ENCODE data around the gene RFX7.

The RFX7 gene

DNA sequence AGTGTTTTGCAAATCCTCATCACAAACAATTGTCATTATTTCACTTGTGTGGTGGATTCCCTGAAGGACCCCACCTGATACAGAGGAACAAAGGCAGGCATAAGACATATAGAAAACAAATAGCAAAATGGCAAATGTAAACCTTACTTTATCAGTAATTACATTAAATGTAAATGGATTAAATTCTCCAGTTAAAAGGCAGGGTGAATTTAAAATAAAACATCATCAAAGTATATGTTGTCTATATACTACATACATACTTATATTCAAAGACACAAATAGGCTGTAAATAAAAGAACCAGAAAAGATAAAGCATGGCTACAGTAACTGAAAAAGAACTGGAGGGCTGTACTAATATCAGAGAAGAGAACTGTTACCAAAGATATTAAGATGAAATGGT is 117.3 kb downstream of the RFX7 start:
- DNase-seq (ENCODE audit: low read depth): no peak

DNA sequence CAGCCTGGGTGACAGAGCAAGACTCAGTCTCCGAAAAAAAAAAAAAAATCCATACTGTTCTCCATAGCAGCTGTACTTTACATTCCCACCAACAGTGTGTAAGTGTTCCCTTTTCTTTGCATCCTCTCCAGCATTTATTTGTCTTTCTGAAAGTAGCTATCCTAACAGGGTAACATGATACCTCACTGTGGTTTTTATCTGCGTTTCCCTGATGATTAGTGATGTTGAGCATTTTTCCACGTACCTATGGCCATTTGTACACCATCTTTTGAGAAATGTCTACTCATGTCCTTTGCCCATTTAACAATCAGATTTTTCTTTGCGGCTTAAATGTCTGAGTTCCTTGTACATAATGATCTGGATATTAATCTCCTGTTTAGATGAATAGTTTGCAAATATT is 119.3 kb downstream of the RFX7 start:
- no peak for DNase-seq (ENCODE audit: low read depth)

DNA sequence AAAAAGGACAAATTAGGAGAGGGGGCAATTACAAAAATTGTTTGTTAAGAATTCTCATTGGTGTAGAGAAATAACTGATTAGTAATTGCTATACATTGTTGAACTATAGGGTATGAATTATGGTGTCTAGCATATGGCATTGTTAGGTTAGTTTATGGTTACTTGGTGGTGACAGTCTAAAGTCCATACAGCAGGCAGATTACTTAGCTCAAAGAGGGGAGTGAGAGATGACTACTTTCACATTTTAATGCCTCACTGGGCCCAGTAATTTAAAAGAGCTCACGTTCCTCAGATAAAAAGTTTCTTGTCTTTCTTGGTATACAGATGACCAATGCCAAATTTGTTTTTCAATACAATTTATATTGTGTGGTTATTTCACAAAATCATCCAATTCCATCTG is 137.8 kb downstream of the RFX7 start:
- DNase-seq (ENCODE audit: low read depth): no peak

DNA sequence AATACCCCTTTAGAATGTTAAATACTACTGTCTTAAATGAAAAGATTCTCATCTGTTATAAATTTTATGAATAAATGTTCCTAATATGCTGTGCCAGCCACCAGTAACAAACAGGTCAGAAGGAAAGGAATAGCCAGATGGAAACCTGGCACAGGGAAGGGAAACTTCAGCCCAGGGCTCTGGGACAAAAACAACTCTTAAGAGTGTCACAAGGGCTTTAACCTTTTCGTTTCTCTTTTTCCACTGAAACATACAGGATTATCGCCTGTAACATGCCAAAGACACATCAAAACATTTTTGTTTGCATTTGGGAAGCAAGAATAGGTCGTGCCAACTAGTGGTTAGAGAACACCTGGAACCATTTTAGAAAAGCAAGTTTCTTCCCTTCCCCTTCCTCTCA is 141.2 kb downstream of the RFX7 start:
- DNase-seq (ENCODE audit: low read depth): no peak

DNA sequence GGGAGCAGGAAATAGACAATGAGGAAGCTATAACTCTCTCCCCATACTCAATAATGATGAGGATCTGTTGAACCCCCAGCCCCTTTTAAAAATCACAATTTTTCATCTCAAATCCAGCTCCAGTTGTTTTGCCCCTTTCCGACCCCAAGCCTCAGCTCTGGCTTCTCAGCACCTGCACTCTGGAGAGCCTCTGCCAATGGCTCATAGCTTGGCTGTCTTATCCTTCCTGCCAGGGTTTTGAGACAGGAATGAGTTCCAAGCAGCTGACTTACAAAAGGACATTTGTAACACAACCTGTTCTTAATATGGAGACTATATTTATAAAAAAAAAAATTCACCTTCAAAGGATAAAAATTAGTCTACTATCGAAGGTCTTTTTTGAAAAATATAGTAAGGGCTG is 144.4 kb downstream of the RFX7 start:
- DNase-seq (ENCODE audit: low read depth): no peak

DNA sequence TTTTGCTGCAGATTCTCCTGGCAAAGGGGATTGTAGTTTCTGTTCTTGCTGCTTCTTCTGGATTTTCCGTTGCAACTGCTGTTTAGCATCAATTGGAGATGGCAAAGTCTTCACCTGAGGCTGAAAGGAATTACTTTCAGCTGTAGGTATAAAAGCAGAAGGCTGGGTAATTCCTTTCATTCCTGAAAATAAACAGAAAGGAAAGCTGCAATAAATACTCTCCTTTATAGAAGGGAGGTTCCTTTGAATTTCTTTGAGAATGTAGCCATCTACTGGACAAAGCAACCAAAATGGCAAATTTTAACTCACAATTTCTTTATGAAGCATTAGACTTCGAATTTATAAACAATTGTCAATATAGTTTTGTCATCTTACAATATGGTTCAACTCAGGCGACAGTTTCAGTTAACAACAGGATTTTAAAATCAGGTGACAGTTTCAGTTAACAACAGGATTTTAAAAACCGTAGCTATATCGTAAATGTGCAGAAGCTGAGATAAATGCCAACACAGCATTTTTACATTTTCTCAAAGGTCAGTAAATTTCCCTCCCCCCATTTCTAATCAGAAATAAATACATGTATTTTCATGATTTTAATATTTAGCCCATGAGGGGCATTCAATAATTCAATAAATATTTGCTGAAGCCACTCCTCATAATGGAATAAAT is 145.3 kb downstream of the RFX7 start:
- no peak for DNase-seq (ENCODE audit: low read depth)

DNA sequence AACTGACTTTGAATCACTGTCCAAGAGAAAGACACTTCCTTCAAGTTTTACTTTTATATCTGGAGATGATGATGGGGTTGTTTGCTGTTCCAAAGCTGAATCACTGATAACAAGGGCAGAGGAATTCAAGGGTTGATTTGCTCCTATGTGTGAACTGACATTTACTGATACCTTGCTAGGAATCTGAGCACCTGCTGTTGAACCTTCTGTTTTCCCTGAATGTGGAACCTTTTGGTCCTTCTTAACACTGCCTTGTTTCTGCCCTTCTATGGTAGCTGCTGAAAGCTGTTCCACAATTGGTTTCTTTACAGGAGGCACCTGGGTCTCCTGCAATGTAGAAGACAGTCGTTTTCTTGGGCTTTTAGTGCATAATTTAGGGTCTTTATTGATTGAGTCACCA is 148.3 kb downstream of the RFX7 start:
- DNase-seq (ENCODE audit: low read depth): no peak

DNA sequence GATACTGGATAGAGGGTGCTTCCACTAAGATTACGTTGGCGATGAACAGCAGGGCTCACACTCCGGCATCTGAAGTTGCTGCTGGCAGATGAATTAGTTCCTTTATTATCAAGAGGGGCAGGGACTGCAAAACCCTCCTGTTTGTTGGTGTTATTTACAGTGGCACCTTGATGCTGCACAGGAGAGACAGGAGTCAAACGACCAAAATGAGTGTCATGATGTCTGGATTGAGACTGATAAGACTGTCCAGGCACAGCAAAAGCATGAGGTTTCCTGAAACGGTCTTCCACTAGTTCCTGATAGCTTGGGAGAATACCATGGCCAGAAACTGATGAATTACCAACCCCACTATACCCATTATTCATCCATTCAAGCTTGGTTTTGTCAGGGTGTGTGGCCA is 149.5 kb downstream of the RFX7 start:
- DNase-seq (ENCODE audit: low read depth): no peak

DNA sequence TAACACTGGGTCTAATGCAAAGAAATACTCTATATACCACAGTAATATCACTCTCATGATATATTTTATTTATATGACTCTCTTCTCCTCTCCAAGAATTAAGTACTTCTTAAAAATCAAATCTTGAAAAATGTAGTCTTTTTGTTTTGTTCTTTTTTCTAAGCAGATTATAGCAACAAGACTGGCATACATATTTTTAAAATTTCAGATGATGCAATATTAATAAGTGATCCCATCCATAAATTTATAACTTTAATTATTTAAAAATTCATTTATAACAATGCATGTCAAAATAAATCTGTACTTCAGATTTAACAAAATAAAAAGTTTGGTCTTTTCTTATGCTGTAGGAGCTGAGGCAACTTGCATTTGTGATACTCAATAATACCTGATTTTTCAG is 155.3 kb downstream of the RFX7 start:
- DNase-seq (ENCODE audit: low read depth): no peak

DNA sequence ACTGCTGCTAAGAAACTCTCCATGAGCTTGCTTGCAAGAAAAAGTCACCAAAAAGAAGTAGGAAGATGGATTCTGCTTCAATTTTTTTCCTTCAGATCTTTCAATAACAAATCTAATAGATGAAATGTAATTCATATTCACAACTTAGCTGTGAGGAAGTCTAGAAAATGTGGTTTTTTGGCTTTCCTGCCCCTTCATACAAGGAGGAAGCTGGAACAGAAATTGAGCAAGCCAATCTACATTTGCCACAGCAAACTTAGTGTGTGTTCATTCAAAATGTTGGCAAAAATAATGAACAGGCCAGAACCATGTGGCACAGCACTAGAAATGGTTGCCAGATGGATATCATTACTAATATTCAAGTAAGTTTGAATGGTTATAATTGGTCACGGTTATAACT is 157.1 kb downstream of the RFX7 start:
- no peak for DNase-seq (ENCODE audit: low read depth)

DNA sequence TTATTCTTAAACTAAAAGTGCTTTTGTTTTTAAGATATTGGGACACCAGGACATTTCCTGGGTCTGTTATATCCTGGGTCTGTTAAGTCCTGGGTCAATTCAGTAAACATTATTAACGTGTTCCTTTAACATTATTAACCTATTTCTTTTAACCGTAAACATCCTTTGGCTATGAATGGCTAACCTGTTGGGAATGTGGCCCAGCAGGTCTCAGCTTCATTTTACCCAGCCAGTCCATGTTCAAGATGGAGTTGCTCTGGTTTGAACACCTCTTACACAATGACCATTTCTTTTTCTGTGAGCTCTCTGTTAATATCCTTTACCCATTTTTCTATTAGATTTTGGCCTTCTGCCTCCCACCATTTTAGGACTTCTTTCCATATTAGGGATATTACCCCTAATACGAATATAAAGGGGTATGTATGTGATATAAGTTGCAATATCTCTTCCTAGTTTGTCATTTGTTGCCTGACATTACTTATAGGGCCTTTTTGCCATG is 161.4 kb downstream of the RFX7 start:
- DNase-seq (ENCODE audit: low read depth): no peak

DNA sequence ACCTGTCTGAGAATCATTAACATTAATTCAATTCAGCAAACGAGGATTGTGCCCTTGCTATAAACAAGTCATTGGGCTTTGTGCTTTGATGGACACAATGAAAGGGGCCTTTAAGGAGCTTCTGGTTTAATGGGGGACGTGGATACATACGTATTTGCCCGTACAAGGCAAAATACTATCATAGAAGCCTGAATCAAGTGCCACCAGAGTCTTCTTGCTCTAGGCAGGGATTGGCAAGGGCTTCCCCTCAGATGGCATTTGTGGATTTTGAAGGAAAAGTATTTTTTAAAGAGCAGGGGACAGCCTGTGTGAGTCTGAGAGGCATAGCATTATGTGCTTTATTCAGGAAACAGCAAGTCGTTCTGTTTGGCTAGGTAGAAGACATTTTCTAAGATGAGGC is 166.6 kb downstream of the RFX7 start:
- no peak for DNase-seq (ENCODE audit: low read depth)

DNA sequence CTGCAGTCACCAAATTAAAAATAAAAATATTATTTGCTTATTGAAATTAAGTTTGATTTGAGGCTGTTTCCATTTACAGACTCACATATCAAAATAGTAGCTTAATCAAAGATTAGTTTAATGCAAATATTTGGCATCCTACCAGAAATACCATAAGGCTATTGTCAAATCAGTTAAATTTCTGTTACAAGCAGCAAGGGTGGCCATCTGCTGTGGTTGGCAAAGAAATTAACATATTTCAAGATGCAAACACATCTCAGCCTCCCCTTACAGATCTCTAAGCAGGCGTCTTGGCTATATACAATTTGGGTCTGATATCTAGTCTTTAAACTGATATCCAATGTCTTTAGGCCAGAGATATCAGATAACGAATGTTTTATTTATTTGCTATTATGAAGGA is 167.0 kb downstream of the RFX7 start:
- DNase-seq (ENCODE audit: low read depth): no peak

DNA sequence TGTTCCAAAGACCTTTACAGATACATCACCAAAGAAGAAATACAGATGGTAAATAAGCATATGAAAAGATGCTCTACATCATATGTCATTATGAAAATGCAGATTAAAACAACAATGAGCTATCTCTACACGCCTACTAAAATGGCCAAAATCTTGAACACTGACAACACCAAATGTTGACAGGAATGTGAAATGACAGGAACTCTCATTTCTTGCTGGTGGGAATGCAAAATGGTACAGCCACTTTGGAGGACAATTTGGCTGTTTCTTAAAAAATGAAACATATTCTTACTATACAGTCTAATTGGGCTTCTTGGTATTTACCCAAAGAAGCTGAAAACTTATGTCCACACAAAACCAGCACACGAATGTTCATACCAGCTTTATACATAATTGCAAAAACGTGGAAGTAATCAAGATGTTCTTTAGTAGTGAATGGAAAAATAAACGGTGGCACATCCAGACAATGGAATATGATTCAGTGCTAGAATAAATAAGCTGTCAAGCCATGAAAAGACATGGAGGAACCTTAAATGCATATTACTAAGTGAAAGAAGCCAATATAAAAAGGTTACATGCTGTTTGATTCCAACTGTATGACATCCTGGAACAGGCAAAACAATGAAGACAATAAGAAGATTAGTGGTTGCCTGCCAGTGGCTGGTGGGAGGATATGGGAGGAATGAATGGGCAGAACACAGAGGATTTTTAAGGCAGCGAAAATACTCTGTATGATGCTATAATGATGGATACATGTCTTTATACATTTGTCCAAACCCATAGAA is 169.0 kb downstream of the RFX7 start:
- no peak for DNase-seq (ENCODE audit: low read depth)

DNA sequence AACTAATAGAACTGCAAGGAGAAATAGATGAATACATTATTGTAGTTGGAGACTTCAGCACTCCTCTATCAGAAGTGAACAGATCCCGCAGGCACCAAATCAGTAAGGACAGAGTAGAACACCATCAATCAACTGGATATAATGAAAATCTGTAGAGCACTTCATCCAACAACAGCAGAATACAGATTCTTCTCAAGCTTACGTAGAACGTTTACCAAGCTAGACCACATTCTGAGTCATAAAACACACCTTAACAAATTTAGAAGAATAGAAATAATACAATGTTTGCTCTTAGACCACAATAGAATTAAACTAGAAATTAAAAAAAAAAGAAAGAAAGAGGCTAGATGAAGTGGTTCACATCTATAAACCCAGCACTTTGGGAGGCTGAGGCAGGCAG is 179.5 kb downstream of the RFX7 start:
- no peak for DNase-seq (ENCODE audit: low read depth)

DNA sequence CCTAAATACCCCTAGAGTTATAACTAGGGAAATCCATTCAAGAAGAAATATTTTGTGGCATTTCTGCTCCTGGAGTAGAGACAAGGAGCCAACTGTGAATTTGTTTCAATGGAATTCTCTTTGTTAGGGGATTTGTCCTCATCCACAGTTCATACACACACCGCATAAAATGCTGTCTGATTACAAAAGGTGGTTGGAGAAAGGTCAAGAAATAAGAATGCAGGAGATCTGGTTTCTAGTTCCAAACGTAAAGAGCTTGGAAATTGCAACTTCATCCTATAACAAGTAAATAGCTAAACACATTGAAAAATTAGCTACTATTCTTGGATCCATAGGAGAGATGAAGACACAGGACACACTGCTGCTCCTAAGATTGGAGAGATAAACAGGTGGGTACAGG is 184.0 kb downstream of the RFX7 start:
- no peak for DNase-seq (ENCODE audit: low read depth)

DNA sequence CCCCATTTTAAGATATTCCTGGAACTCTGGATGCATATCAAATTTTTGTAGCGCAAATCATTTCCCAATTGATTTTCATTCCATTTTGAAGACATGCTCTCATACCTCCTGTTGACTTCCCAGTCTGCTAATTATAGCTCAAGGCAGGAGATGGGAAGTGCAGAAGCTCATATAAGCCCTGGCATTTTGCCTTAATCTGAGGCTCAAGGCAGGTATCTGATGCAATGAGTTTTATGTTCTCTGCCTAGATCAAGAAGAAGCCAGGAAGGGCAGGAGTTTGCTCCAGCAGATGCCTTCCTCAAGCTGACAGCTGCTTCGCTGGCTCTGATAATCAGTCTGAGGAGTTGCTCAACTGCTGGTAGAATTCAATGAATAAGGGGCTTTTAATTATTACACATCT is 184.7 kb downstream of the RFX7 start:
- DNase-seq (ENCODE audit: low read depth): no peak

DNA sequence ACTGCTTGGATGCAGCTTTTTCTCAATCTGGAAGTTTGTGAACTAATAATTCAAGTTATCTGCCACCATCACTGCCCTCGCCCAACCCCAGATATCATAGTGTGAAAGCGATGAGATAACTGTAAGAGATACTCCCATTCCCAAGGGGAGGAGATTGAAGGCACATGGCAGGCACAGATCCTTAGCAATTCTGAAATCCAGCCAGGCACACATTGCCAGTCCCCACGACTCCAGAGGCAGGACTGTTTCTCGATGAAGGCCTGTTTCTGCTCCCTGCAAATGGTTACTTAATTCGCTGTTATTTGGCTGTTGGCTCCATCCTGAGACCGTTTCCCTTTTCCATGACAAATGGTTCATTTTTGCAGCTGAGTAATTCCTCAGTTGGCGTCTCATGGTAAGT is 187.1 kb downstream of the RFX7 start:
- no peak for DNase-seq (ENCODE audit: low read depth)

DNA sequence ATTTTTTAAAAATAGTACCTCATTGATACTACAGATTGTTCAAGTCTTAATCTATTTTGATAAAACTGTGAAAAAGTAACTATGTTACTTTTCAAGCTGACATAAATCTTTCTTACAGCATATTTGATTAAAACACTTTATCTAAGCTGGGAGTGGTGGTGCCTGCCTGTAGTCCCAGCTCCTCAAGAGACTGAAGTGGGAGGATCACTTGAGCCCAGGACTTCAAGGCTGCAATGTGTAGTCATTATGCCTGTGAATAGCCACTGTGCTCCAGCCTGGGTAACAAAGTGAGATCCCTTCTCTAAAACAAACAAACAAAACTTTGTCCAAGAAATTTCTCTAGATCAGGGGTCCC is 190.7 kb downstream of the RFX7 start:
- no peak for DNase-seq (ENCODE audit: low read depth)

DNA sequence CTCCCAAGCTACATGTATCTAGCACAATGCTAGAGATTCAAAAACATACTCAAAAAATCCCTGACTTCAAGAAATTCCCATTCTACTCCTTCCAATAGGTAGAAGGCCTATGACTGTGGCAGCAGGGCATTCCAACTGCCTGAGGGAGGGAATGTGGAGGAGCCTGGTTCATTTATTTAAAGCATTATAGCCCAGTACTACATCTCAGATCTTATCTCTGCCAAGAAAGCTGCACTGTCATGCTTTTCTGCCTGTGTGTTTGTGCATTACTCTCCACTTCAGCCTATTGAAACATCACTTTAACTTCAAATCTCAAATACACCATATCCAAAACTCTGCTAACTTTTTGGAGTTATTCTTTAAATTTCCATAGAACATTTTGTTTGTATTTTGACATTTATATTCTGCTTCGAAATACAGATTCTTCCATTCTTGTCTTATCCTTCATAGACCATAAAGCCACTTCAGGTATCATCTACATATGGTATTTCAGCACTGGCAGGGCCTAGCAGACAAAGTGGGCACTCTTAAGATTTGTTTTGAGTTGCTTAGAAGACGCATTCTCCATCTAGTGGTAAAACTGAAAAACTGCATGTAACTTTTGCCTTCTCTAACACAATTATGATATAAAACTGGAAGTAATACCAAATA is 191.2 kb downstream of the RFX7 start:
- DNase-seq (ENCODE audit: low read depth): no peak

DNA sequence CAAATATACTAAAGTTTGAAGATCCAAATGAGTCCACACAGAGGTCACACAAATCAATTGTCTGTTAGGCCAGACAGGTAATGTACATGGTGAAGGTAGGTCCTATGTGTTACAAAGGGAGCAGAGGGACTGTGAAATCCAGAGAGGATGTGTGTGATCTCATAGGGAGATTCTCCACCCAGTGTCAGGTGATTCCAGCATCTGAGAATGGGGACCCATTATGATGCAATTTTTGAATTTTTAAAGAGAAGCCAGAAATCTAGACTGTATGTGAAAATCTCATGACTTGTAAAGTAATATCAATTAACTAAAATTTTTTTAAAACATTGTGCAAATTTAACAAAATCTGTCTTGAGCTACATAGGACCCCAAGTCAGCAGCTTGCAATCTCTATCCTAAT is 192.0 kb downstream of the RFX7 start:
- DNase-seq (ENCODE audit: low read depth): no peak

DNA sequence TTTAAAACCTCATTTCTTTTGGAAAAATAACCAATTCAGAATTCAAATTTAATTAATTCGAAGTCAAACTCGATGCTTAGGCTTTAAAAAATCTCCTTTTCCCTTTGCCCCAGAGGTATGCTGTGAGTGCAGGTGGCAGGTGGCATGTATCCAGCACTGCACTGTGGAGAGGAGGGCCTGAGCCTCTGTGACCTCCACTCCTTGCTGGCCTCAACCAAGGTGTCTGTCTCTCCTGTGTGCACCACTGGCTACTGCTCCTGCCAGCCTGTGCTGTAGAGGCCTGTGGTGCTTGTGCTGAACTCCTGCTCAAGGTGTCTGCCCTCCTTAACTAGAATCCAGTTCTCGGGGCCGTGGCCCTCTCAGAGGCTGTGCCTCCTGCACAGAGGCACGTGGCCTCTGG is 194.1 kb downstream of the RFX7 start:
- DNase-seq (ENCODE audit: low read depth): no peak

DNA sequence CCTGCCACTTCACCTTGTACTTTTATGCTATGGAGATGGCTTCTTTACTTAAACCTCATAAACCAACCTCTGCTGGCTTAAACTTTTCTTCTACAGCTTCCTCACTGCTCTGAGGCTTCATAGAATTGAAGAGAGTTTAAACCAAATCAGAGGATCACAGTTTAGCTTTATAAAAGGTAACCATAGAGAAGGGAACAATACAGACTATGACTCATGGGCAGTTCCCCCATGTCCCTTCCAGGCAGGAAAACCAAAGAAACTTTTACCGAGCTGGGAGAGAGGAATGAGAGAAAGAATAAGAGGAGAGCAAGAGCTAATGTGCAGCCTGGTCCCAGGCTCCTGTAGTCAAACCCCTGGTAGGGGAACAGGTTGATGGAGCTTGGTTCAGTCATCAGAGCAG is 196.3 kb downstream of the RFX7 start:
- DNase-seq (ENCODE audit: low read depth): no peak

All from activated T-cell treated with anti-CD3 and anti-CD28 coated beads for 1 hour (primary cell).